Measurements from ENCODE around the gene HK2.

HK2 gene

DNA sequence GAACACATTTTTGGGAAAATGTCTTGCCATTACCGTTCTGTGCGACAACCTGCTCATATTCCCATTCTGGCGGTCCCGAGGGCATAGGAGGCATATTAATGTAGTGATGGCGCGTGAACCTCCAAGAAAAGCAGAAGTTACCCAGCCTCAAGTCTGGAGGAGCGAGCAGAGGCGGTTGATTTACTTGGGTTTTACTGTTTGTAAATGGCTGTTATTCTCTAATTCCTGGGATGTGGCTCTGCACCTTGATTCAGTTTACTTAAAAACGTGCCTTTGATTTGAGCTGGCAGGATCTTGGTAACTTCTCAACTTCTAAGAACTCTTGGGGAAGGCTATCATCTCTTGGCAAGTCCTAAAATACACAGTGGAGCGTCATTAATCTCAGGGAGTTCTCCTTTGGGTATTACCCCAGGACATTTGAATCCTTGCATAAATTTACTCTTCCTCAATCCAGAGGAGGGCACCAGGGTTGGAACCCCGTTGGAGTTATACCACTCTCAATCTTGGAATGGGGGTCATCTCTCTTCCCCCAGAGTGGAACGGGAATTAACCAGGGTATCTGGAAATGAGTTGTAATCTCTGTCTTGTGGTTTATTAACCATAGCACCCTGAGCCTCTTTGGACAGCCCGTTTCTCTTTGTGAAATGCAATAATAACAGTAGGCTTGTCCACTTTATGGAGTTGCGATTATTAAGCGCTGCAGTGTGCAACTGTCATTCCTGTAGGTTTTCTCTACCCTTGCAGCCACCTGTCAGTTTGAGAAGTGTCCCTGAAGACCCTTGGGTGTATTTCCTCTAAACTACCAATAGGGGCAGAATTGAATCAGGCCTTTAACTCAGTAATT is 2.1 kb downstream of the HK2 start:
- TF ChIP-seq, protein P1, sequence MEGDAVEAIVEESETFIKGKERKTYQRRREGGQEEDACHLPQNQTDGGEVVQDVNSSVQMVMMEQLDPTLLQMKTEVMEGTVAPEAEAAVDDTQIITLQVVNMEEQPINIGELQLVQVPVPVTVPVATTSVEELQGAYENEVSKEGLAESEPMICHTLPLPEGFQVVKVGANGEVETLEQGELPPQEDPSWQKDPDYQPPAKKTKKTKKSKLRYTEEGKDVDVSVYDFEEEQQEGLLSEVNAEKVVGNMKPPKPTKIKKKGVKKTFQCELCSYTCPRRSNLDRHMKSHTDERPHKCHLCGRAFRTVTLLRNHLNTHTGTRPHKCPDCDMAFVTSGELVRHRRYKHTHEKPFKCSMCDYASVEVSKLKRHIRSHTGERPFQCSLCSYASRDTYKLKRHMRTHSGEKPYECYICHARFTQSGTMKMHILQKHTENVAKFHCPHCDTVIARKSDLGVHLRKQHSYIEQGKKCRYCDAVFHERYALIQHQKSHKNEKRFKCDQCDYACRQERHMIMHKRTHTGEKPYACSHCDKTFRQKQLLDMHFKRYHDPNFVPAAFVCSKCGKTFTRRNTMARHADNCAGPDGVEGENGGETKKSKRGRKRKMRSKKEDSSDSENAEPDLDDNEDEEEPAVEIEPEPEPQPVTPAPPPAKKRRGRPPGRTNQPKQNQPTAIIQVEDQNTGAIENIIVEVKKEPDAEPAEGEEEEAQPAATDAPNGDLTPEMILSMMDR (conservative IDR thresholded peaks at IDR 0.05; ENCODE audit: low read depth, low read length): peak; percentile 76
- peak overlapping the region; percentile 73 for H3K4me3 ChIP-seq (ENCODE audit: low read length)
- DNase-seq (ENCODE audit: low read depth): no peak

DNA sequence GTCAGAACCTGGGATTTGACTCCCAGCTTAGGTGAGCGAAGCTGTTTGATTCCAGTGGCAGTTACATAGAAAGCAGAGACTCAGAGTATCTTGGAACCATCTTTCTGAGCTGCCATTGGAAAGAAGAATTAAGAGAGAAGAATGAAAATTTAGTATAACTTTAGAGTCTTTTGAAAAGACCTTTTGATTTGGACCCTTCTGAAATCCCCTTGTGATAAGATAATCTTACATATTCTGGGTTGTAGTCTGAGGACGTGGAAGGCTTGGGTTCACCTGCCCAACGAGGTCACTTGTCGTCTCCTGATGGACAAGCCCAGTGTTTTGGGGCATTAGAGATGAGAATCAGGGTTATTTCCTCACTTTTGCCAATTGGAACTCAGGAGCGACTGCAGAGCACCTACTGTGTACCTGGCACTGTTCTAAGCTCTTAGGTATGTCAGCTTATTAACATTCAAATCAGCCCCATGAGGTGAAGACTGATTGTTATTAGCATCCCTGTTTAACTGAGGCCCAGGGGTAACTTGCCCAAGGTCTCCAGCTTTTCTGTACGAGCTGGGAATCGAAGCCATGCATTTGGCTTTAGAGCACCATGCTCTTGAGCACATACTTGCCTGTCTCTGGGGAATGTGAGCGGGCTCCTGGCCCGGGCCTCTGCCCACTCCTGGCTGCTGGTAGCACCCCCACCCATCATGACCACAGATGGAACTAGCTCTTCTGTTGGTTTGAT is 2.9 kb downstream of the HK2 start:
- H3K4me3 ChIP-seq (ENCODE audit: low read length): no peak overlapping the region
- DNase-seq (ENCODE audit: low read depth): no peak
- TF ChIP-seq, protein P1 (conservative IDR thresholded peaks at IDR 0.05; ENCODE audit: low read depth, low read length): no peak

DNA sequence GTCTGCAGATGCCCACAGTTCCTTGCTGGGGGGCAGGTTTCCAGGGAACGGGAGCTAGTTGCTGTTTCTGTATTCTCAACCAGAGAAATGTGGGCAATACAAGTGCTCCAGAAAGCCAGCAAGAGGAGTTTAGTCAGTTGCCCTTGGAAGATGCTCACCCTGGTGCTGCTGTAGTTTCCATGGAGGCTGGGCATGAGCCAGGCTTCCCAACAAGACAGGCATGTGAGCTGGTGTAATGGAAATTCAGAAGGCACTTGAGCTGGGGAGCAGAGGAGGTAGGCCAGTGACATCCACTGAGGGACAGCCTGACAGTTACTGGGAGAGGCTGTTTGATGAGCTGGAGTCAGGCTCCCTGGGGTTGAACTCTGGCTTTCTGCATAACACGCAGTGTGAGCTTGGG is 7.7 kb downstream of the HK2 start:
- H3K4me3 ChIP-seq (ENCODE audit: low read length): no peak overlapping the region
- TF ChIP-seq, protein P1 (conservative IDR thresholded peaks at IDR 0.05; ENCODE audit: low read depth, low read length): no peak
- no peak for DNase-seq (ENCODE audit: low read depth)

DNA sequence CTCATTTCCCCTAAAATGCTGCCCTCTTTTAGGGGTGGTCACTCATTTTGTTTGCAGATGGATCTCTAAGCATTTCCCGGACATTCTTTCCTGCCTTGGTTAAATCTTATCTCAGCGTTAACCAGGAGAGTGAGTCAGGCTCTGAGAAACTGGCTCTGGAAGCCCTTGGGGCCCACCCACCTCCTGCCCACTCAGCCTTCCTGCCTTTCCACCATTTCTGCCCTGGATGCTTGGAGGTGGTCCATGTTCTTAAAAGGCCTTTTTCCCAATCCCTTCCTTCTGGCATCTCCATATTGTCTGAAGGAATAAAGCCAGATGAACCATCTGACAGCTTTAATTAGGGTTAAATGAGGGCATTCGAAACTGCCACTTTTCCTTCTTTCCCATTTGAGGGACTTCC is 9.5 kb downstream of the HK2 start:
- no peak for DNase-seq (ENCODE audit: low read depth)
- H3K4me3 ChIP-seq (ENCODE audit: low read length): no peak overlapping the region

DNA sequence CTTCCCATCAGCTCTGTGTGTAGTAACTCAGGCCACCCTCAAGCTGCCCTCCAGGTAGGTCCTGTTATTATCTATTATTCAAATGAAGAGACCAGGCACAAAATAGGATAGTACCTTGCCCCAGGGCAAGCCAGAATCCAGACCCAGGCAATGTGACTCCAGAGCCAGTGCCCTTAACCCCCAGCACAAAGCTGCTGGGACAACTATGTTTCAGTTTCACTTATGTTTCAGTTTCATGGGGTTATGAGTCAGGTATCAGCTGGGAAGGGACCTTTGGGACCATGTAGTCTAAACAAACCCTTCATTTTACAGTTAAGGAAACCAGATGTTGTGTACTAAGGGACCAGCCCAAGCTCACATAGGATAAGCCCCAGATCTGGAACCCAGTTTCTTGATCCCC is 10.0 kb downstream of the HK2 start:
- no peak overlapping the region for H3K4me3 ChIP-seq (ENCODE audit: low read length)
- DNase-seq (ENCODE audit: low read depth): no peak
- TF ChIP-seq, protein P1 (conservative IDR thresholded peaks at IDR 0.05; ENCODE audit: low read depth, low read length): no peak

More for the DNA sequence above, 9.5 kb downstream of the HK2 start:
- TF ChIP-seq, protein P1 (conservative IDR thresholded peaks at IDR 0.05; ENCODE audit: low read depth, low read length): no peak

DNA sequence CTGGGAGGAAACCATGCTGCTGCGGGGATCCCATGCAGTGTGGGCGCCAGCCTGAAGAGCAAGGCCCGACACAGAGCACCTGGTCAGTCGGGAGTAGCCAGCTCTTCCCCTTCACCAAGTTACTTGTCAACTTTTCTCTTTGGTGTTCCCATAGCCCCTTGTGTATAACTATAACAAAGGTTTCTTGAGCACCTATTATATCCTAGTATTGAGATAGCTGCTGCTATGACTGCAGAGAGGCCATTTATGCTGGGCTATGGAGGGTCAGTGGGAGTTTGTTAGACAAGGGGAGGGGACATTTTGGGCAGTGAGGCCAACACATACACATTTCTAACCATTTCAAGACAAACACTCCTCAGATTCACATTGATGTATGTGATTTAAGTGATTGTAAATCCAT is 10.8 kb downstream of the HK2 start:
- TF ChIP-seq, protein P1 (conservative IDR thresholded peaks at IDR 0.05; ENCODE audit: low read depth, low read length): no peak
- H3K4me3 ChIP-seq (ENCODE audit: low read length): no peak overlapping the region
- no peak for DNase-seq (ENCODE audit: low read depth)

Measured in retinal pigment epithelial cell (primary cell).